Breast epithelium (tissue), 3 donors: ENCODE data around the gene PACRGL.

Source experiments
- POLR2A ChIP-seq: fragments of 450-650 bp; IDR thresholded peaks from one replicate; pipeline ENCODE4 v1.6.1; 2016; ENCODE audit warnings: antibody characterized with exemption, mild to moderate bottlenecking, moderate library complexity
- POLR2AphosphoS5 ChIP-seq, 3 donors: sonication (generic); formaldehyde crosslinking; IDR thresholded peaks; one replicate each; pipeline ENCODE4 v1.6.1; 2017; ENCODE audit warnings: antibody characterized with exemption in 3 of 3
- TF ChIP-seq, protein P1 (sequence below), 3 donors: fragments of 450-650 bp; IDR thresholded peaks; one replicate each; pipeline ENCODE4 v1.5.1; 2016 to 2017; ENCODE audit warnings: antibody characterized with exemption in 3 of 3, mild to moderate bottlenecking in 3 of 3, moderate library complexity in 3 of 3

GRCh38 chr4:20773144-20773997 lies 73.1 kb downstream of the PACRGL start:
- TF ChIP-seq, protein P1, sequence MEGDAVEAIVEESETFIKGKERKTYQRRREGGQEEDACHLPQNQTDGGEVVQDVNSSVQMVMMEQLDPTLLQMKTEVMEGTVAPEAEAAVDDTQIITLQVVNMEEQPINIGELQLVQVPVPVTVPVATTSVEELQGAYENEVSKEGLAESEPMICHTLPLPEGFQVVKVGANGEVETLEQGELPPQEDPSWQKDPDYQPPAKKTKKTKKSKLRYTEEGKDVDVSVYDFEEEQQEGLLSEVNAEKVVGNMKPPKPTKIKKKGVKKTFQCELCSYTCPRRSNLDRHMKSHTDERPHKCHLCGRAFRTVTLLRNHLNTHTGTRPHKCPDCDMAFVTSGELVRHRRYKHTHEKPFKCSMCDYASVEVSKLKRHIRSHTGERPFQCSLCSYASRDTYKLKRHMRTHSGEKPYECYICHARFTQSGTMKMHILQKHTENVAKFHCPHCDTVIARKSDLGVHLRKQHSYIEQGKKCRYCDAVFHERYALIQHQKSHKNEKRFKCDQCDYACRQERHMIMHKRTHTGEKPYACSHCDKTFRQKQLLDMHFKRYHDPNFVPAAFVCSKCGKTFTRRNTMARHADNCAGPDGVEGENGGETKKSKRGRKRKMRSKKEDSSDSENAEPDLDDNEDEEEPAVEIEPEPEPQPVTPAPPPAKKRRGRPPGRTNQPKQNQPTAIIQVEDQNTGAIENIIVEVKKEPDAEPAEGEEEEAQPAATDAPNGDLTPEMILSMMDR (IDR thresholded peaks at IDR 0.05): peak in 2 of 3 donors; percentile 44 to 54
- TF ChIP-seq POLR2AphosphoS5 (IDR thresholded peaks at IDR 0.05) (no peak), POLR2A (no peak)
